ENCODE measurements around the gene KCNG4. TPM values are rescaled to one million over a fixed set of nuclear protein-coding genes. Genes with fewer than 3 reads are reported as not detected.

The KCNG4 gene
- total RNA-seq, 1 donor from 2014 or later = 0.17 TPM

- no peaks in the 10 kb centered on the region for H3K36me3 Mint-ChIP-seq
- H3K9me3 Mint-ChIP-seq = peaks cover 8% of the 10 kb centered on the region
- no peak for DNase-seq (ENCODE audit: extremely low spot score, unreplicated experiment)
- peaks cover 14% of the 10 kb centered on the region for H3K4me1 Mint-ChIP-seq (ENCODE audit: unreplicated experiment)
- no peak for TF ChIP-seq CTCF (conservative IDR thresholded peaks at IDR 0.05)
- H3K27me3 Mint-ChIP-seq = peaks cover 6% of the 10 kb centered on the region
- no peak overlapping the region for H3K4me3 Mint-ChIP-seq
- no peak overlapping the region for H3K27ac Mint-ChIP-seq
Observed at GRCh38 chr16:84247844-84248243, 8.0 kb upstream of the KCNG4 start.

- no peak for TF ChIP-seq CTCF (conservative IDR thresholded peaks at IDR 0.05)
- Mint-ChIP-seq H3K4me3 (no peak overlapping the region), H3K27me3 (peaks cover 6% of the 10 kb centered on the region), H3K4me1 (ENCODE audit: unreplicated experiment) (peaks cover 14% of the 10 kb centered on the region), H3K36me3 (no peaks in the 10 kb centered on the region), H3K9me3 (peaks cover 8% of the 10 kb centered on the region), H3K27ac (no peak overlapping the region)
- DNase-seq (ENCODE audit: extremely low spot score, unreplicated experiment) = no peak
Observed at GRCh38 chr16:84247331-84247730, 7.5 kb upstream of the KCNG4 start.

- DNase-seq (ENCODE audit: extremely low spot score, unreplicated experiment) = no peak
- no peak for TF ChIP-seq CTCF (conservative IDR thresholded peaks at IDR 0.05)
- Mint-ChIP-seq H3K4me3 (peak overlapping the region; percentile 29), H3K9me3 (peaks cover 8% of the 10 kb centered on the region), H3K27me3 (peaks cover 7% of the 10 kb centered on the region), H3K4me1 (ENCODE audit: unreplicated experiment) (peaks cover 14% of the 10 kb centered on the region), H3K27ac (peak overlapping the region; percentile 2), H3K36me3 (no peaks in the 10 kb centered on the region)
Observed at GRCh38 chr16:84246679-84247077, 6.9 kb upstream of the KCNG4 start.

GRCh38 chr16:84245956-84246678 lies 6.3 kb upstream of the KCNG4 start:
- Mint-ChIP-seq H3K27me3 (peaks cover 5% of the 10 kb centered on the region), H3K9me3 (peaks cover 8% of the 10 kb centered on the region), H3K4me3 (peak overlapping the region; percentile 29), H3K27ac (peak overlapping the region; percentile 2), H3K36me3 (no peaks in the 10 kb centered on the region), H3K4me1 (ENCODE audit: unreplicated experiment) (peaks cover 14% of the 10 kb centered on the region)
- no peak for DNase-seq (ENCODE audit: extremely low spot score, unreplicated experiment)
- TF ChIP-seq CTCF (conservative IDR thresholded peaks at IDR 0.05) = no peak

GRCh38 chr16:84244728-84245127 lies 4.9 kb upstream of the KCNG4 start:
- no peak overlapping the region for H3K4me3 Mint-ChIP-seq
- H3K27me3 Mint-ChIP-seq = peaks cover 13% of the 10 kb centered on the region
- TF ChIP-seq CTCF (conservative IDR thresholded peaks at IDR 0.05) = no peak
- no peak overlapping the region for H3K27ac Mint-ChIP-seq
- peaks cover 8% of the 10 kb centered on the region for H3K9me3 Mint-ChIP-seq
- no peaks in the 10 kb centered on the region for H3K36me3 Mint-ChIP-seq
- peaks cover 22% of the 10 kb centered on the region for H3K4me1 Mint-ChIP-seq (ENCODE audit: unreplicated experiment)
- DNase-seq (ENCODE audit: extremely low spot score, unreplicated experiment) = no peak

Measured in type B pancreatic cell (in vitro differentiated cells).